ENCODE measurements around the gene VIPAS39. TPM values are rescaled to one million over a fixed set of nuclear protein-coding genes. Genes with fewer than 3 reads are reported as not detected.

Gene VIPAS39
- total and polyA plus RNA-seq, 9 donors: 19.9 to 24.0 (median 22.2) TPM

GRCh38 chr14:77473921-77474320 lies 16.5 kb upstream of the VIPAS39 start:
- no peak for DNase-seq
- Histone ChIP-seq H3K4me3 (ENCODE audit: low read length) (no peak overlapping the region), H3K27ac (ENCODE audit: low read length) (no peak overlapping the region), H3K27me3 (ENCODE audit: control insufficient read depth, insufficient read depth, low read length) (no peaks in the 10 kb centered on the region), H3K4me1 (ENCODE audit: control insufficient read depth, insufficient read depth, low read length) (no peaks in the 10 kb centered on the region), H3K9me3 (replicated peaks; ENCODE audit: control insufficient read depth, low read depth, low read length) (no peaks in the 10 kb centered on the region), H3K36me3 (ENCODE audit: control insufficient read depth, insufficient read depth, low read length) (peaks cover 7% of the 10 kb centered on the region)
- 0% methylated on average over 1 of the region's 5 CpGs for WGBS (ENCODE audit: insufficient coverage)

GRCh38 chr14:77470224-77470870 lies 12.9 kb upstream of the VIPAS39 start:
- Histone ChIP-seq H3K9me3 (replicated peaks; ENCODE audit: control insufficient read depth, low read depth, low read length) (no peaks in the 10 kb centered on the region), H3K4me1 (ENCODE audit: control insufficient read depth, insufficient read depth, low read length) (no peaks in the 10 kb centered on the region), H3K4me3 (ENCODE audit: low read length) (no peak overlapping the region), H3K27ac (ENCODE audit: low read length) (no peak overlapping the region), H3K36me3 (ENCODE audit: control insufficient read depth, insufficient read depth, low read length) (peaks cover 42% of the 10 kb centered on the region), H3K27me3 (ENCODE audit: control insufficient read depth, insufficient read depth, low read length) (no peaks in the 10 kb centered on the region)
- no peak for DNase-seq
- WGBS (ENCODE audit: insufficient coverage): 26% methylated on average over 5 of the region's 5 CpGs

GRCh38 chr14:77469539-77469938 lies 12.1 kb upstream of the VIPAS39 start:
- no peaks in the 10 kb centered on the region for H3K4me1 ChIP-seq (ENCODE audit: control insufficient read depth, insufficient read depth, low read length)
- WGBS (ENCODE audit: insufficient coverage): no CpG with 5 or more reads among the region's 1 CpG

GRCh38 chr14:77469067-77469505 lies 11.7 kb upstream of the VIPAS39 start:
- no peak overlapping the region for H3K27ac ChIP-seq (ENCODE audit: low read length)
- WGBS (ENCODE audit: insufficient coverage): 90% methylated on average over 10 of the region's 14 CpGs
- H3K9me3 ChIP-seq (replicated peaks; ENCODE audit: control insufficient read depth, low read depth, low read length): no peaks in the 10 kb centered on the region
- no peak overlapping the region for H3K4me3 ChIP-seq (ENCODE audit: low read length)
- H3K27me3 ChIP-seq (ENCODE audit: control insufficient read depth, insufficient read depth, low read length): no peaks in the 10 kb centered on the region
- H3K4me1 ChIP-seq (ENCODE audit: control insufficient read depth, insufficient read depth, low read length): no peaks in the 10 kb centered on the region
- H3K36me3 ChIP-seq (ENCODE audit: control insufficient read depth, insufficient read depth, low read length): peaks cover 49% of the 10 kb centered on the region
- DNase-seq: no peak

More at GRCh38 chr14:77469539-77469938, 12.1 kb upstream of the VIPAS39 start:
- no peaks in the 10 kb centered on the region for H3K27me3 ChIP-seq (ENCODE audit: control insufficient read depth, insufficient read depth, low read length)
- H3K9me3 ChIP-seq (replicated peaks; ENCODE audit: control insufficient read depth, low read depth, low read length): no peaks in the 10 kb centered on the region
- H3K36me3 ChIP-seq (ENCODE audit: control insufficient read depth, insufficient read depth, low read length): peaks cover 46% of the 10 kb centered on the region
- H3K4me3 ChIP-seq (ENCODE audit: low read length): no peak overlapping the region
- DNase-seq: no peak
- no peak overlapping the region for H3K27ac ChIP-seq (ENCODE audit: low read length)

GRCh38 chr14:77467801-77468200 lies 10.4 kb upstream of the VIPAS39 start:
- Histone ChIP-seq H3K36me3 (ENCODE audit: control insufficient read depth, insufficient read depth, low read length) (peaks cover 60% of the 10 kb centered on the region), H3K9me3 (replicated peaks; ENCODE audit: control insufficient read depth, low read depth, low read length) (no peaks in the 10 kb centered on the region), H3K27me3 (ENCODE audit: control insufficient read depth, insufficient read depth, low read length) (no peaks in the 10 kb centered on the region), H3K4me1 (ENCODE audit: control insufficient read depth, insufficient read depth, low read length) (no peaks in the 10 kb centered on the region), H3K4me3 (ENCODE audit: low read length) (no peak overlapping the region), H3K27ac (ENCODE audit: low read length) (no peak overlapping the region)
- WGBS (ENCODE audit: insufficient coverage): 100% methylated on average over 1 of the region's 5 CpGs
- no peak for DNase-seq

GRCh38 chr14:77459072-77459723 lies 1.8 kb upstream of the VIPAS39 start:
- no peaks in the 10 kb centered on the region for H3K27me3 ChIP-seq (ENCODE audit: control insufficient read depth, insufficient read depth, low read length)
- peak; percentile 63 for DNase-seq
- H3K27ac ChIP-seq (ENCODE audit: low read length): no peak overlapping the region
- peaks cover 8% of the 10 kb centered on the region for H3K4me1 ChIP-seq (ENCODE audit: control insufficient read depth, insufficient read depth, low read length)
- peak overlapping the region; percentile 94 for H3K4me3 ChIP-seq (ENCODE audit: low read length)
- H3K36me3 ChIP-seq (ENCODE audit: control insufficient read depth, insufficient read depth, low read length): peaks cover 39% of the 10 kb centered on the region
- WGBS (ENCODE audit: insufficient coverage): 49% methylated on average over 9 of the region's 13 CpGs
- H3K9me3 ChIP-seq (replicated peaks; ENCODE audit: control insufficient read depth, low read depth, low read length): no peaks in the 10 kb centered on the region

GRCh38 chr14:77458249-77458950 lies 999 bp upstream of the VIPAS39 start:
- DNase-seq: peak; percentile 45

GRCh38 chr14:77457115-77457521 lies 283 bp downstream of the VIPAS39 start:
- 2% methylated on average over 17 of the region's 18 CpGs for whole genome bisulfite sequencing (ENCODE audit: insufficient coverage)
- DNase-seq: no peak
- Histone ChIP-seq H3K4me3 (ENCODE audit: low read length) (peak overlapping the region; percentile 94), H3K4me1 (ENCODE audit: control insufficient read depth, insufficient read depth, low read length) (peaks cover 8% of the 10 kb centered on the region), H3K36me3 (ENCODE audit: control insufficient read depth, insufficient read depth, low read length) (peaks cover 29% of the 10 kb centered on the region), H3K27me3 (ENCODE audit: control insufficient read depth, insufficient read depth, low read length) (no peaks in the 10 kb centered on the region), H3K9me3 (replicated peaks; ENCODE audit: control insufficient read depth, low read depth, low read length) (no peaks in the 10 kb centered on the region), H3K27ac (ENCODE audit: low read length) (peak overlapping the region; percentile 97)

More at GRCh38 chr14:77458249-77458950, 999 bp upstream of the VIPAS39 start:
- Histone ChIP-seq H3K27me3 (ENCODE audit: control insufficient read depth, insufficient read depth, low read length) (no peaks in the 10 kb centered on the region), H3K36me3 (ENCODE audit: control insufficient read depth, insufficient read depth, low read length) (peaks cover 36% of the 10 kb centered on the region), H3K27ac (ENCODE audit: low read length) (peak overlapping the region; percentile 97), H3K9me3 (replicated peaks; ENCODE audit: control insufficient read depth, low read depth, low read length) (no peaks in the 10 kb centered on the region), H3K4me1 (ENCODE audit: control insufficient read depth, insufficient read depth, low read length) (peaks cover 8% of the 10 kb centered on the region), H3K4me3 (ENCODE audit: low read length) (peak overlapping the region; percentile 94)
- 0% methylated on average over 12 of the region's 29 CpGs for WGBS (ENCODE audit: insufficient coverage)

- Histone ChIP-seq H3K9me3 (replicated peaks; ENCODE audit: control insufficient read depth, low read depth, low read length) (no peaks in the 10 kb centered on the region), H3K36me3 (ENCODE audit: control insufficient read depth, insufficient read depth, low read length) (peaks cover 28% of the 10 kb centered on the region), H3K4me1 (ENCODE audit: control insufficient read depth, insufficient read depth, low read length) (peaks cover 8% of the 10 kb centered on the region), H3K27ac (ENCODE audit: low read length) (no peak overlapping the region), H3K4me3 (ENCODE audit: low read length) (no peak overlapping the region), H3K27me3 (ENCODE audit: control insufficient read depth, insufficient read depth, low read length) (no peaks in the 10 kb centered on the region)
- WGBS (ENCODE audit: insufficient coverage): no CpG with 5 or more reads among the region's 2 CpGs
- DNase-seq: no peak
Measured at GRCh38 chr14:77455966-77456640, 1.3 kb downstream of the VIPAS39 start.

- no CpG with 5 or more reads among the region's 2 CpGs for WGBS (ENCODE audit: insufficient coverage)
Measured at GRCh38 chr14:77442196-77442595, 15.2 kb downstream of the VIPAS39 start.

More at GRCh38 chr14:77442196-77442595, 15.2 kb downstream of the VIPAS39 start:
- Histone ChIP-seq H3K27ac (ENCODE audit: low read length) (no peak overlapping the region), H3K4me3 (ENCODE audit: low read length) (no peak overlapping the region), H3K4me1 (ENCODE audit: control insufficient read depth, insufficient read depth, low read length) (no peaks in the 10 kb centered on the region), H3K36me3 (ENCODE audit: control insufficient read depth, insufficient read depth, low read length) (peaks cover 46% of the 10 kb centered on the region), H3K27me3 (ENCODE audit: control insufficient read depth, insufficient read depth, low read length) (no peaks in the 10 kb centered on the region), H3K9me3 (replicated peaks; ENCODE audit: control insufficient read depth, low read depth, low read length) (no peaks in the 10 kb centered on the region)
- DNase-seq: no peak

All from muscle of leg (tissue), 11 donors.